Measurements from ENCODE around the gene CACNG5. TPM values are rescaled to one million over a fixed set of nuclear protein-coding genes. Genes with fewer than 3 reads are reported as not detected.

Gene CACNG5
- total RNA-seq, 4 donors from 2014 or later = not detected

DNA sequence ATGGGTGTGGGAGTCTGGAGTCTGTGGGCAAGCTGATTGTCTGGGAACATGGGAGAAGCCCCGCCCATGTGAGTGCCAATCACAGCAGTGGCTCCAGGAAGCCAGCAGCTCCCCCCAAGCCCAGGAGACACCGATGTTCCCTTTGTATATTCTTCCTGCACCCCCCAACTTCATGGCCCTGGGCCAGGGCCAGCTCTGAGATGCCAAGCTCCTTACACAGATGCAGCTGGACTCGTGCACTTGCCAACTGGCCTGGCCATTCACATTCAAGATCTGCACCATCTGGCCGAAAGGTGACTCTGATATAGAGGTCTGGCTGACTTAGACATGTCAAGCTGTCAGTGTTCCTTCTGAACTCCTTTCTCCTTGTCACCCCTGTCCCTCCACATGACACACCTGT, 50.5 kb downstream of the CACNG5 start:
- no peaks in the 10 kb centered on the region for H3K36me3 ChIP-seq
- no peak for TF ChIP-seq POLR2A (IDR thresholded peaks at IDR 0.05)
- TF ChIP-seq, protein P1, sequence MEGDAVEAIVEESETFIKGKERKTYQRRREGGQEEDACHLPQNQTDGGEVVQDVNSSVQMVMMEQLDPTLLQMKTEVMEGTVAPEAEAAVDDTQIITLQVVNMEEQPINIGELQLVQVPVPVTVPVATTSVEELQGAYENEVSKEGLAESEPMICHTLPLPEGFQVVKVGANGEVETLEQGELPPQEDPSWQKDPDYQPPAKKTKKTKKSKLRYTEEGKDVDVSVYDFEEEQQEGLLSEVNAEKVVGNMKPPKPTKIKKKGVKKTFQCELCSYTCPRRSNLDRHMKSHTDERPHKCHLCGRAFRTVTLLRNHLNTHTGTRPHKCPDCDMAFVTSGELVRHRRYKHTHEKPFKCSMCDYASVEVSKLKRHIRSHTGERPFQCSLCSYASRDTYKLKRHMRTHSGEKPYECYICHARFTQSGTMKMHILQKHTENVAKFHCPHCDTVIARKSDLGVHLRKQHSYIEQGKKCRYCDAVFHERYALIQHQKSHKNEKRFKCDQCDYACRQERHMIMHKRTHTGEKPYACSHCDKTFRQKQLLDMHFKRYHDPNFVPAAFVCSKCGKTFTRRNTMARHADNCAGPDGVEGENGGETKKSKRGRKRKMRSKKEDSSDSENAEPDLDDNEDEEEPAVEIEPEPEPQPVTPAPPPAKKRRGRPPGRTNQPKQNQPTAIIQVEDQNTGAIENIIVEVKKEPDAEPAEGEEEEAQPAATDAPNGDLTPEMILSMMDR (IDR thresholded peaks at IDR 0.05) = no peak
- H3K27me3 ChIP-seq = no peaks in the 10 kb centered on the region
- no peaks in the 10 kb centered on the region for H3K4me1 ChIP-seq
- no peak for DNase-seq
- H3K4me3 ChIP-seq = no peak overlapping the region
- H3K9me3 ChIP-seq = no peaks in the 10 kb centered on the region
- no peak overlapping the region for H3K27ac ChIP-seq

DNA sequence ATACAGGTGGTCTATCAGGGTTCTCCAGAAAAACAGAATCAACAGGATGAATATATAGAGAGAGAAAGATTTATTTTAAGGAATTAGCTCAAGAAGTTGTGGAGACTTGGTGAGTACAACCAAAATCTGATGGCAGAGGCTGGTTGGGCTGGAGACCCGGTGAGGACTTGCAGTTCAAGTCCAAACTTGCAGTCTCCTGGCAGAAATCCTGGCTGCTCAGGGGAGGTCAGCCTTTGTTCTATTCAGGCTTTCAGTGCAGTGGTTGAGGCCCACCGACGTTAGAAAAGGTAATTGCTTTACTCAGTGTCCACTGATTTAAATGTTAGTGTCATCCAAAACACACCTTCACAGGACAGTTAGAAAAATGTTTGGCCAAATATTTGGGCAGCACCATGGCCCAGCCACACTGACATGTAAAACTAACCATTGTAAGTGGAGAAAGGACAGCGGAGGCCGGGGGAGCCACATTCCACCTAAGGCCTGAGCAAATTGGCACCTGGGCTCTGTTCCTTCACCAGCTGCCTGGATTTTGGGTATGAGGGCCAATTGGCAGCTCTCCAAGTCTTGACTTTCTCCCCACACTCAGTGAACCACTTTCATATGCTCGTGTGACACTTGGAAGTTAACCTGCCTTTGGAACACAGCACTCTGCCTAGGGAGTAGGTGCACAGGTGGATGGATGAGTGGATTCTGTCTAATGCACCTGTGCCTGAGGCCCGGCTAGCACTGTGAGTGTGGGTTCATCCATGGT, 54.7 kb downstream of the CACNG5 start:
- Histone ChIP-seq H3K27ac (no peak overlapping the region), H3K36me3 (no peaks in the 10 kb centered on the region), H3K9me3 (no peaks in the 10 kb centered on the region), H3K4me3 (no peak overlapping the region), H3K4me1 (no peaks in the 10 kb centered on the region), H3K27me3 (no peaks in the 10 kb centered on the region)
- no peak for TF ChIP-seq POLR2A (IDR thresholded peaks at IDR 0.05)
- TF ChIP-seq, protein P1 (IDR thresholded peaks at IDR 0.05) = no peak
- no peak for DNase-seq

DNA sequence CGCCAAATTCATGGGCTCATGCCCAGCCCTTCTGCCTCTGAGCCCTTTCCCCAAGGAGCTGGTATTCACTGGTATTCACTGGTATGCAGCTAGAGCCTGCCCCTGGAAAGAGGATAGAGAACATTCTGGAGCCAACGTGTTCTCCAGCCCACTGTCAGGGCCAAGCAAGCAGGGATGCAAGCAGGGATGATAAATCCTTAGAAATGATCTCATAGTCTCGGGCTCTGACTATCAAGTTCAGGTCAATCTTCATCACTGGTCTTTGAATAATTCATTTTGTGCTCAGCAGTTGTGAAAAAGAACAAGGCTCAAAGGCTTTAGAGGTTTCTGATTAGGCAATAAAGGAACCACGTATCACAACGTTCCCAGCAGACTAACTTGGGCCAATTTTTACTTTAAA, 57.3 kb downstream of the CACNG5 start:
- Histone ChIP-seq H3K9me3 (no peaks in the 10 kb centered on the region), H3K27me3 (no peaks in the 10 kb centered on the region), H3K27ac (no peak overlapping the region), H3K4me1 (no peaks in the 10 kb centered on the region), H3K4me3 (no peak overlapping the region), H3K36me3 (no peaks in the 10 kb centered on the region)
- no peak for TF ChIP-seq POLR2A (IDR thresholded peaks at IDR 0.05)
- TF ChIP-seq, protein P1 (IDR thresholded peaks at IDR 0.05) = no peak
- no peak for DNase-seq

DNA sequence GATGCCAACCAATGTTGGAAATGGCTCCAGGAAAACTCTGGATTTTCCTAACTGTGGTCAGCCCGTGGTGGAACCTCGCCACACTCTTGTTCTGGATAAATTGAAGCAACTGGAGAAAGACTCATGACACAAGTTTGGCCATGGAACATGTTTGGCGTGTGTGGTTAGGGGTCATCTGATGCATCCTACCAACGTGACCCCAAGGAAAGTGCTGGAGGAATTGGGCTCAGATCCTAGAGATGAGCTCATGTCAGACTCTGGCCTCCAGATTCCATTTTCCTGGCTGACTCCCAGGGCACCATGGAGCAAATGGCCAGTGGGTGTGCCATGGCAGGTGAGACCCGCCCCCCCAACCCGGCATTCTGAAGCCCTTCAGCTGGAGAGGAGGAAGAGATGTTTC, 58.5 kb downstream of the CACNG5 start:
- DNase-seq = no peak
- TF ChIP-seq, protein P1 (IDR thresholded peaks at IDR 0.05) = no peak
- no peak for TF ChIP-seq POLR2A (IDR thresholded peaks at IDR 0.05)

DNA sequence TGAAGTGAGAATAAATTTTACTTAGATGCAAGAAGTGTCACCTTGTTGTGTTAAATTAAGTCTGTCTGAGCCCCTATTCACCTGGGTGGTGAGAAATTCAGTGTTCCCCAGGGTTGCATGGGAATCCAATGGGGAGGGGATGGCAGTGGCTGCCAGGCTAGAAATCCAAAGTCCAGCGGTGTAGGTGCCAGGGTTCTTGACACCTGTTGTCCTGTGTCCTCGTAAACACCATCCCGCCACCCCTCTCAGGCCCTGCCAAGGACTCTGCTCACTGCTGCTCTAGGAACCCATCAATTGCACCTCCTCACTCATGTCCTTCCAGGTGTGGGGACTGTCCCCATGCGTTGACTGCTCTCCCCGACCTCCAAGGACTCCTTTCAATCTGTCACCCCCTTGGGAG, 58.9 kb downstream of the CACNG5 start:
- Histone ChIP-seq H3K36me3 (no peaks in the 10 kb centered on the region), H3K4me1 (no peaks in the 10 kb centered on the region), H3K4me3 (no peak overlapping the region), H3K9me3 (no peaks in the 10 kb centered on the region), H3K27me3 (no peaks in the 10 kb centered on the region), H3K27ac (no peak overlapping the region)
- TF ChIP-seq, protein P1 (IDR thresholded peaks at IDR 0.05) = no peak
- TF ChIP-seq POLR2A (IDR thresholded peaks at IDR 0.05) = no peak
- DNase-seq = no peak

More for the DNA sequence above, 58.5 kb downstream of the CACNG5 start:
- Histone ChIP-seq H3K36me3 (no peaks in the 10 kb centered on the region), H3K4me1 (no peaks in the 10 kb centered on the region), H3K4me3 (no peak overlapping the region), H3K27me3 (no peaks in the 10 kb centered on the region), H3K9me3 (no peaks in the 10 kb centered on the region), H3K27ac (no peak overlapping the region)
